CD4-positive, alpha-beta T cell treated with Interleukin-6 for 4 hours (primary cell): Measurements from ENCODE around the gene PIWIL1.

ENCODE experiments used
- DNase-seq: peaks from one replicate; pipeline ENCODE4 v3.0.0-alpha.2; 2020; ENCODE audit warnings: mixed read lengths

Gene PIWIL1

GRCh38 chr12:130337488-130338303 is at the start of gene PIWIL1:
TSS of gene PIWIL1 (plus strand) at chr12:130337887. CDS start at chr12:130342592, 4,705 bp downstream.
- DNase-seq: no peak

DNA sequence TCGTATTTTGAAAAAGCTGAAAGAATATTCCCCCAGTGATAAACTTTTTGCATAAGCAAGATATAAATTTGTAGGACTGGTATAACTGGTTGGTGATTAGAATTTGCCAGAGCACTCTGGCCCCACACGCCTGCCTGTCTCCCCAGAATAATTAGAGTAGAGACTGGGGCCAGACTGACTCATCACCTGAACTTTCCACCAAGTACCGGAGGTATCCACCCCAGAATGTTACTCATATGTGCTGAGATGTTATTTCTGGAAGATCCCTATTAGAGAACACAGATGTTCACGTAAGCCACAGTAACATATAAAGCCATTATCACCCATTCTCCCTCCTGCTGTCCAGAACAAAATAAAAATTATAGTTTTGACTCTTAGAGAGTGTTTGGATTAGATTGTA is 49.5 kb upstream of the PIWIL1 start:
- no peak for DNase-seq

DNA sequence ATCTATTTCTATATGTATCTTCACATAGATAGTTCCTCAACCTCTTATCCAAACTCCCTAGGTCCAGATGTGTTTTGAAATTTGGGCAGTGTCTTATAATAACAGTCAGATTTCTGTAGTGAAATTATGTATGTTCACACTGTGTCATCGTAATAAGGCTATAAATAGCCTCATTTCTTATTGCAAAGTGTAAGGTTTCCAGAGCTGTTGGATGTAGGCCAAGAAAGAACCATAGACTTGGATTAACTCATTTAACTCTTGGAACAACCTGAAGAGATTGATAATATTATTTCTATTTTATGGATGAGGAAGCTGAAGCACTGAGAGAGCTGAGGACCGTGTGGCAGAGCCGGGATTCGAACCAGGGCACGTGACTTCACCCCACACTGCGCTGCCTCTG is 49.0 kb upstream of the PIWIL1 start:
- DNase-seq: no peak

DNA sequence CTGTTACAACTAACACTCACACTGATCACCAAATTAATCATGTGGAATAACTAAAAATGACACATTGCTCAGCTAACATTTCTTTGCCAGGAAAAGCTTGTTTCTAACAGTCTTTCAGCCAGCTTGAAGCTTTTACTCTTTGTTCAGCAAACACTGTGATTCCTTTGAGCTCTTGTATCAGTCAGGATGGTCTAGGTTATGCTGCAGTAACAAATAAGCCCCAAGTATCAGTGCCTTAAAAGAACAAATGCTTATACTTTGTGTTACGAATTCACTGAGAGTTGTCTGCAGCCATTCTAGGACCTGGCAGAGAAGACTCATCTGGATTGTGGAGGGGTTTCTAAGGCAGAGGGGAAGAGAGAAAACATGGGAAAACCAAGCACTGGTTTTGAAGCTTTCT is 47.6 kb upstream of the PIWIL1 start:
- no peak for DNase-seq

- no peak for DNase-seq
Measured at GRCh38 chr12:130298322-130299021, 39.2 kb upstream of the PIWIL1 start.

- no peak for DNase-seq
Measured at GRCh38 chr12:130299574-130299973, 38.1 kb upstream of the PIWIL1 start.

DNA sequence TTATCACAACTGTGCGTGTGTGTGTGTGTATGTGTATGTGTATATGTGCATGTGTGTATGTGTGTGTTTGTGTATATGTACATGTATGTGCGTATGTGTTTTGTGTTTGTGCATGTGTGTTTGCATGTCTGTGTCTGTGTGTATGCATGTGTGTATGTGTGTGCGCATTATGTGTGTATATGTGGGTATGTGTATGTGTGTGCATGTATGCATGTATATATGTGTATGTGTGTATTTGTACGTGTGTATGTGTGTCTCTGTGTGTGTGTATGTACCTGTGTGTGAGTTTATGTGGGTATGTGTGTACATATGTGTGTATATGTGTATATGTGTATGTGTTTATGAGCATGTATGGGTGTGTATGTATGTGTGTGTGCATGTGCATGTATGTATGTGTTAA is 37.6 kb upstream of the PIWIL1 start:
- DNase-seq: no peak

- no peak for DNase-seq
Measured at GRCh38 chr12:130300737-130301535, 36.8 kb upstream of the PIWIL1 start.

- DNase-seq: no peak
Measured at GRCh38 chr12:130301559-130301958, 36.1 kb upstream of the PIWIL1 start.

- DNase-seq: no peak
Measured at GRCh38 chr12:130303781-130304180, 33.9 kb upstream of the PIWIL1 start.

GRCh38 chr12:130307859-130308258 is 29.8 kb upstream of the PIWIL1 start:
- DNase-seq: no peak

GRCh38 chr12:130308393-130308792 is 29.3 kb upstream of the PIWIL1 start:
- no peak for DNase-seq

DNA sequence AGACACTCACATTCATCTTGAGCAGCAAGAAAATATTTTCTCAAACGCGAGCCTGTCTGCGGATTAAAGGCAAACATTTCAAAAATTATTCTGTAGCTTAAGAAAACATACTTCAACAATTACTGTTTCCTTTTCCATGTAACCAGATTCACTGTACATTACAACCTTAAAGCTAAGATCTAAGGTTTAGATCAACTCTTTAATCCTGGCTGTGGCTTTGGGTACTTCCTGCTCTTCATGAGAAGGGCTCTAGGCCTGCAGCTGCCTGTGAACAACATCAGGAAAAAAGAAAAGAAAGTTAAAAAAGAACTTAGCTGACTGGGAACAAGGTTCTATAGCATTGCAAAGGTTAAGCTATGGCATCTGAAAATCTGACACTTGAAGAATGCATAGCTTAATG is 21.4 kb upstream of the PIWIL1 start:
- no peak for DNase-seq

- no peak for DNase-seq
Measured at GRCh38 chr12:130320536-130320935, 17.2 kb upstream of the PIWIL1 start.

GRCh38 chr12:130322263-130322662 is 15.4 kb upstream of the PIWIL1 start:
- no peak for DNase-seq

DNA sequence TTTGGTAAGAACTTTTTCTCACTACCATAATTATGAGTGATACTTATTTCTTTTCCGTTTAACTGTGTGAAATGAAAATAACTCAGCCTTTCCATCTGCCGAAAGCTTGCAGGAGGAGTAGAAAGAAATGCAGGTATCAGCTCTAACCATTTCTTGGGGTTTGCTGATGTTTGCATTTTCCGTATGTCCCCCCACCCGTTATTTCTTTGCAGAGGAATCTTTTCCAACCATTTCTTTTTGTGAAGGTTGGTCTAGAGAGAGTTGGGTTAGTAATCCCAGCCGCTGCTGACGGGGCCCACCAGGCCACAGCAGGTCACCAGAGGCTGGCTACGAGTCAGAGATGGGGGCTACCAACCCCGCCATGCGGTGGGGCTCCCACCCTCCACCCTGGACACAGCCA is 7.0 kb upstream of the PIWIL1 start:
- no peak for DNase-seq

- DNase-seq: no peak
Measured at GRCh38 chr12:130331146-130331545, 6.5 kb upstream of the PIWIL1 start.

DNA sequence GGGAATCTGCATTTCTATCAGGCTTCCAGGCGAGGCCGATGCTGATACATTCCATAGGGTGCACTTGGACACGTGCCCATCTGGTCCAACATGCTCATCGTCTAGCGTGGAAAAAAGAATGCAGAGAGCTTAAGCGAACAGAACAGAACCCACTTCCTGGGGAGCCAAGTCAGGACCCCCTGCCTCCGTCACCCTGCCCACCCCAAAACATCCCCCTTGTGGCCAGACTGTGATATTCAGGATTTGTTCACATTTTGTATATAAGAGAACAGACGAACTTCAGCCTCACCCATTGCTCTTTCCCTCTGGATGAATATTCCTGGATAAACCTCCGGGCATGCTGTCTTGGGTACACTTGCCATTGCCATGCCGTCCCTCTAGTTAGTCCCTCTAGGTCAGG is 4.3 kb upstream of the PIWIL1 start:
- no peak for DNase-seq

GRCh38 chr12:130334399-130334798 is 3.3 kb upstream of the PIWIL1 start:
- no peak for DNase-seq

- no peak for DNase-seq
Measured at GRCh38 chr12:130334937-130335336, 2.8 kb upstream of the PIWIL1 start.

DNA sequence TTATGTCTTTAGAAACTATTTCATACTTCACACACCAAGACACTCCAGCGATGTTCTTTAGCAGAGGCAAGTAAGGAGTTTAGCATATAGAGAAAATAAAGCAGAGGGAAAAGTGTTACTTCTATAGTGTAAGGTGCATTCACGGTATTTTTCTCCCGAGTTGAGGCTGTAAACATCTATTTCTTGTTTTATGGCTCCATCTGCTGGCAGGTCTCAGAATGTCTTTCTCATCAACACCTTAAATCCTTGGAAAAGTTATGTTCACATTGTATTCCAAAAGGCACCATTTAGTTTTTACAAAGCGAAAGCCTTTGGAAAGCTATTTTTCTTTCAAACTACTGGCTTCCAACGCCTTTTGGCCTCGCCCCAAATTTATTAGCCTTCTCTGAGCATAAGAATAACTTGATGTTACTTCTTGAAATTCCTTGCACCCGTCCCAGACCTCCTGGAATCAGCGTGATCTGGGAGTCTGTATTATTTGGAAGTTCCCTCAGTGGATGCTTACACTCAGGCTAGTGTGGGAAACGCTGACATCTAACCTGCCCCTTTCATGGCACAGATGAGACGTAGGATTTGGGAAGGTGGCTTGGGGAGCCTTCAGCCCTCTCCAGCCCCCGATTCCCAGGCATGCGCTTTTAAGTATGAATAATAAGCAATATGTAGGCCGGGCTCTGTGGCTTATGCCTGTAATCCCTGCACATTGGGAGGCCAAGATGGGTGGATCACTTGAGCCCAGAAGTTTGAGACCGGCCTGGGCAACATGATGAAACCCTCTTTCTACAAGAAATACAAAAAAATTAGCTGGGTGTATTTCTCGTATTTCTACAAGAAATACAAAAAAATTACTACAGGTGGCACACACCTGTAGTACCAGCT is 1.9 kb upstream of the PIWIL1 start:
- DNase-seq: peak; percentile 42

GRCh38 chr12:130336723-130337487 is 782 bp upstream of the PIWIL1 start:
- no peak for DNase-seq
